ENCODE measurements around the gene PDE1A.

- no peak for TF ChIP-seq MAZ (IDR thresholded peaks at IDR 0.05; ENCODE audit: borderline replicate concordance, low read depth, low read length)
- no peak for TF ChIP-seq ZFP36 (IDR thresholded peaks at IDR 0.05; ENCODE audit: borderline replicate concordance, partially characterized antibody)
- no peak for TF ChIP-seq POLR2A (IDR thresholded peaks at IDR 0.05; ENCODE audit: low read length)
- TF ChIP-seq, protein P1, sequence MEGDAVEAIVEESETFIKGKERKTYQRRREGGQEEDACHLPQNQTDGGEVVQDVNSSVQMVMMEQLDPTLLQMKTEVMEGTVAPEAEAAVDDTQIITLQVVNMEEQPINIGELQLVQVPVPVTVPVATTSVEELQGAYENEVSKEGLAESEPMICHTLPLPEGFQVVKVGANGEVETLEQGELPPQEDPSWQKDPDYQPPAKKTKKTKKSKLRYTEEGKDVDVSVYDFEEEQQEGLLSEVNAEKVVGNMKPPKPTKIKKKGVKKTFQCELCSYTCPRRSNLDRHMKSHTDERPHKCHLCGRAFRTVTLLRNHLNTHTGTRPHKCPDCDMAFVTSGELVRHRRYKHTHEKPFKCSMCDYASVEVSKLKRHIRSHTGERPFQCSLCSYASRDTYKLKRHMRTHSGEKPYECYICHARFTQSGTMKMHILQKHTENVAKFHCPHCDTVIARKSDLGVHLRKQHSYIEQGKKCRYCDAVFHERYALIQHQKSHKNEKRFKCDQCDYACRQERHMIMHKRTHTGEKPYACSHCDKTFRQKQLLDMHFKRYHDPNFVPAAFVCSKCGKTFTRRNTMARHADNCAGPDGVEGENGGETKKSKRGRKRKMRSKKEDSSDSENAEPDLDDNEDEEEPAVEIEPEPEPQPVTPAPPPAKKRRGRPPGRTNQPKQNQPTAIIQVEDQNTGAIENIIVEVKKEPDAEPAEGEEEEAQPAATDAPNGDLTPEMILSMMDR (IDR thresholded peaks at IDR 0.05), result no peak
These were observed 235.8 kb downstream of the PDE1A start for GRCh38 chr2:182191061-182191460.

Data from A549 (cell line).